BLaER1 treated with 17β-estradiol and CSF1 and Interleukin-3, amounts not matched to agents 10 nM and 100 nM (cell line): ENCODE measurements around the gene RBMXL3.
"Not testable (repeated sequence)": the region's sequence is repeated elsewhere in the genome, so short reads cannot be mapped to it uniquely, and the experiment has no call there.

ENCODE experiments used
- H3K27ac ChIP-seq, 11 experiments: shearing (Covaris generic); formaldehyde crosslinking; 2 replicates each; pipeline ENCODE4 v1.8.1; 2022
- H3K27me3 ChIP-seq, 11 experiments: shearing (Covaris generic); formaldehyde crosslinking; 2 replicates each; pipeline ENCODE4 v1.8.1; 2022
- H3K36me3 ChIP-seq, 11 experiments: shearing (Covaris generic); formaldehyde crosslinking; 2 replicates each; pipeline ENCODE4 v1.8.1; 2022
- H3K4me1 ChIP-seq, 10 experiments: shearing (Covaris generic); formaldehyde crosslinking; 2 replicates each; pipeline ENCODE4 v1.8.1; 2022
- H3K4me2 ChIP-seq, 11 experiments: shearing (Covaris generic); formaldehyde crosslinking; 2 replicates each; pipeline ENCODE4 v1.8.1; 2022
- H3K4me3 ChIP-seq, 10 experiments: shearing (Covaris generic); formaldehyde crosslinking; 2 replicates each; pipeline ENCODE4 v1.8.1; 2022
- H3K9ac ChIP-seq, 11 experiments: shearing (Covaris generic); formaldehyde crosslinking; 2 replicates each; pipeline ENCODE4 v1.8.1; 2022
- H3K9me3 ChIP-seq, 11 experiments: shearing (Covaris generic); formaldehyde crosslinking; replicated peaks in 1 of 11; 2 replicates each; pipeline ENCODE4 v1.8.1; 2022
- H4K20me1 ChIP-seq, 11 experiments: shearing (Covaris generic); formaldehyde crosslinking; 2 replicates each; pipeline ENCODE4 v1.8.1; 2022
- Cebpa-rat ChIP-seq, 11 experiments: shearing (Covaris generic); IDR thresholded peaks; 2 replicates each; pipeline ENCODE4 v1.8.1; 2022

The RBMXL3 gene

DNA sequence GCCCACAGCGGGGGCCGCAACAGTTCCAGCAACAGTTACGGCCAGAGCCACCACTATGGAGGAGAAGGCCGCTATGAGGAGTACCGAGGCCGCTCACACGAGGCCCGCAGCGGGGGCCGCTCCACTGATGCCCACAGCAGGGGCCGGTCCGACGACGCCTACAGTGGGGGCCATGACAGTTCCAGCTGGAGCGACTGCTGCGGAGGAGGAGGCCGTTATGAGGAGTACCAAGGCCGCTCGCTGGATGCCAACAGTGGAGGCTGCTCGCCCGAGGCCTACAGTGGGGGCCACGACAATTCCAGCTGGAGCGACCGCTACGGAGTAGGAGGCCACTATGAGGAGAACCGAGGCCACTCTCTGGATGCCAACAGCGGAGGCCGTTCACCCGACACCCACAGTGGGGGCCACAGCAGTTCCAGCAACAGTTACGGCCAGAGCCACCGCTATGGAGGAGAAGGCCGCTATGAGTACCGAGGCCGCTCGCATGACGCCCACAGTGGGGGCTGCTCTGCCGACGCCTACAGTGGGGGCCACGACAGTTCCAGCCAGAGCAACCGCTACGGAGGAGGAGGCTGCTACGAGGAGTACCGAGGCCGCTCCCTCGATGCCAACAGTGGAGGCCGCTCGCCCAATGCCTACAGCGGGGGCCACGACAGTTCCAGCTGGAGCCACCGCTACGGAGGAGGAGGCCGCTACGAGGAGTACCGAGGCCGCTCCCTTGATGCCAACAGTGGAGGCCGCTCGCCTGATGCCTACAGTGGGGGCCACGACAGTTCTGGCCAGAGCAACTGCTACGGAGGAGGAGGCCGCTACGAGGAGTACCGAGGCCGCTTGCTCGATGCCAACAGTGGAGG, 1.7 kb downstream of the RBMXL3 start:
- Histone ChIP-seq H3K4me3 (0 out of 20 replicates have a peak overlapping the region, but pooled peaks of 1 of the 10 experiments have one; percentile 7), H3K9ac (no peak overlapping the region), H3K4me2 (no peak overlapping the region), H3K27me3 (peaks cover 14 to 43% (median 30%) of the 10 kb centered on the region in 11 experiments), H3K27ac (no peak overlapping the region), H3K36me3 (no peaks in the 10 kb centered on the region), H3K4me1 (no peaks in the 10 kb centered on the region), H4K20me1 (no peaks in the 10 kb centered on the region; a peak in 1 of 22 replicates), H3K9me3 (peaks cover 35 to 41% (median 37%) of the 10 kb centered on the region in 11 experiments)
- TF ChIP-seq Cebpa-rat (IDR thresholded peaks at IDR 0.05) = no peak

- Histone ChIP-seq H3K27ac (no peak overlapping the region), H3K4me1 (no peaks in the 10 kb centered on the region), H3K9me3 (peaks cover 35 to 41% (median 37%) of the 10 kb centered on the region in 11 experiments), H4K20me1 (no peaks in the 10 kb centered on the region; a peak in 1 of 22 replicates), H3K36me3 (no peaks in the 10 kb centered on the region), H3K4me2 (no peak overlapping the region), H3K27me3 (peaks cover 22 to 47% (median 36%) of the 10 kb centered on the region in 11 experiments), H3K4me3 (no peak overlapping the region), H3K9ac (no peak overlapping the region)
- no peak for TF ChIP-seq Cebpa-rat (IDR thresholded peaks at IDR 0.05)
These were observed 2.5 kb downstream of the RBMXL3 start for GRCh38 chrX:115191490-115192243.

- H3K4me1 ChIP-seq = no peaks in the 10 kb centered on the region
- H3K9me3 ChIP-seq = peaks cover 35 to 41% (median 37%) of the 10 kb centered on the region in 11 experiments
- no peaks in the 10 kb centered on the region for H3K36me3 ChIP-seq
- H3K27ac ChIP-seq = no peak overlapping the region
- H3K4me2 ChIP-seq = no peak overlapping the region
- peaks cover 23 to 53% (median 42%) of the 10 kb centered on the region in 11 experiments for H3K27me3 ChIP-seq
- H4K20me1 ChIP-seq = no peaks in the 10 kb centered on the region; a peak in 1 of 22 replicates
- no peak for TF ChIP-seq Cebpa-rat (IDR thresholded peaks at IDR 0.05)
- no peak overlapping the region for H3K4me3 ChIP-seq
- H3K9ac ChIP-seq = no peak overlapping the region
These were observed 3.1 kb downstream of the RBMXL3 start for GRCh38 chrX:115192244-115192700.

DNA sequence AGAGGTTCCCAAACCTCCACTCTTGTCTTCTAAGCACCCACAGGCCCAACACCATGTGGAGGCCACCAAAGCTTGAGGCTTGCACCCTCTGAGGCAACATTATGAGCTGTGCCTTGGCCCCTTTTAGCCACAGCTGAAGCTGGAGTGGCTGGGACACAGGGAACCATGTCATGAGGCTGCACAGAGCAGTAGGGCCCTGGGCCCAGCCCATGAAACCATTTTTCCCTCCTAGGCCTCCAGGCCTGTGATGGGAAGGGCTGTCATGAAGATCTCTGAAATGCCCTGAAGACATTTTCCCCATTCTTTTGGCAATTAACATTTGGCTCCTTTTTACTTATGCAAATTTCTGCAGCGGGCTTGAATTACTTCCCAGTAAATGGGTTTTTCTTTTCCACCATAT, 14.8 kb downstream of the RBMXL3 start:
- Histone ChIP-seq H4K20me1 (no peaks in the 10 kb centered on the region), H3K4me1 (no peaks in the 10 kb centered on the region), H3K27ac (no peak overlapping the region), H3K27me3 (peaks cover 16 to 71% (median 54%) of the 10 kb centered on the region in 11 experiments), H3K9ac (no peak overlapping the region), H3K4me3 (no peak overlapping the region), H3K4me2 (no peak overlapping the region), H3K36me3 (no peaks in the 10 kb centered on the region), H3K9me3 (peaks cover 37 to 57% (median 48%) of the 10 kb centered on the region in 11 experiments)
- no peak for TF ChIP-seq Cebpa-rat (IDR thresholded peaks at IDR 0.05)

DNA sequence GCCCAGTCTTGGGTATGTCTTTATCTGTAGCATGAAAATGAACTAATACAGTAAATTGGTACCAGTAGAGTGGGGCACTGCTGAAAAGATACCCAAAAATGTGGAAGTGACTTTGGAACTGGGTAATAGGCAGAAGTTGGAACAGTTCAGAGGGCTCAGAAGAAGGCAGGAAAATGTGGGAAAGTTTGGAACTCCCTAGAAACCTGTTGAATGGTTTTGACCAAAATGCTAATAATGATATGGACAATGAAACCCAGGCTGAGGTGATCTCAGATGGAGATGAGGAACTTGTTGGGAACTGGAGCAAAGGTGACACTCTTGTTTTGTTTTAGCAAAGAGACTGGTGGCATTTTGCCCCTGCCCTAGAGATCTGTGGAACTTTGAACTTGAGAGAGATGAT, 20.3 kb downstream of the RBMXL3 start:
- Histone ChIP-seq H3K9me3 (peaks cover 7 to 22% (median 14%) of the 10 kb centered on the region in 11 experiments), H3K27me3 (peaks cover 56 to 88% (median 81%) of the 10 kb centered on the region in 11 experiments)
- H3K36me3 ChIP-seq, H4K20me1 ChIP-seq, H3K27ac ChIP-seq, H3K9ac ChIP-seq, H3K4me1 ChIP-seq, H3K4me2 ChIP-seq, H3K4me3 ChIP-seq: not testable (repeated sequence)

- no peak for TF ChIP-seq Cebpa-rat (IDR thresholded peaks at IDR 0.05)
- Histone ChIP-seq H3K4me2 (no peak overlapping the region), H3K4me1 (no peaks in the 10 kb centered on the region)
These were observed 24.9 kb downstream of the RBMXL3 start for GRCh38 chrX:115214151-115214550.

DNA sequence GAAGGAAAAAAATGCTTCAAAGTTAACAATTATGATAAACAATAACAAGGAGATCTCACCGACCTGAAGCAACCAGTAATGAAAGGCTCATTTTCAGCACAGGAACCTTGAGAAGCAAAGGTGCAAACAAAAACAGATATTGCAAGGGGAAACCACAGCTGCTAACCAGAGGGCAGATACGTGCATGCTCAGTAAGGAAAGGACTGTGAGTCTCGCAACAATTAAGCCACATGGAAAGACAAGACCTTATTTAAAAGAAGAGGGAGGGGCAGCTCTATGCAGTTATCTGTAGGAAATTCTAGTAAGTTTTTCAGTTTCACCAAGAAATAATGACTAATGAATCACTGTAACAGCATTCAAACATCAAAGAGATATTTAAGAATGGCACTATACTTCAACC, 25.4 kb downstream of the RBMXL3 start:
- Histone ChIP-seq H3K27me3 (peaks cover 69 to 92% (median 89%) of the 10 kb centered on the region in 11 experiments), H3K9ac (no peak overlapping the region), H3K9me3 (peaks cover 0 to 17% (median 11%) of the 10 kb centered on the region in 11 experiments; a peak in 12 of 22 replicates), H3K27ac (no peak overlapping the region), H3K4me3 (no peak overlapping the region), H3K4me1 (no peaks in the 10 kb centered on the region), H3K36me3 (no peaks in the 10 kb centered on the region), H3K4me2 (no peak overlapping the region), H4K20me1 (no peaks in the 10 kb centered on the region; a peak in 1 of 22 replicates)
- no peak for TF ChIP-seq Cebpa-rat (IDR thresholded peaks at IDR 0.05)

More at GRCh38 chrX:115214151-115214550, 24.9 kb downstream of the RBMXL3 start:
- no peak overlapping the region for H3K27ac ChIP-seq
- H3K4me3 ChIP-seq = no peak overlapping the region
- H3K9ac ChIP-seq = no peak overlapping the region
- no peaks in the 10 kb centered on the region for H3K36me3 ChIP-seq
- peaks cover 69 to 92% (median 89%) of the 10 kb centered on the region in 11 experiments for H3K27me3 ChIP-seq
- H4K20me1 ChIP-seq = no peaks in the 10 kb centered on the region; a peak in 1 of 22 replicates
- H3K9me3 ChIP-seq = peaks cover 0 to 17% (median 11%) of the 10 kb centered on the region in 11 experiments; a peak in 12 of 22 replicates

DNA sequence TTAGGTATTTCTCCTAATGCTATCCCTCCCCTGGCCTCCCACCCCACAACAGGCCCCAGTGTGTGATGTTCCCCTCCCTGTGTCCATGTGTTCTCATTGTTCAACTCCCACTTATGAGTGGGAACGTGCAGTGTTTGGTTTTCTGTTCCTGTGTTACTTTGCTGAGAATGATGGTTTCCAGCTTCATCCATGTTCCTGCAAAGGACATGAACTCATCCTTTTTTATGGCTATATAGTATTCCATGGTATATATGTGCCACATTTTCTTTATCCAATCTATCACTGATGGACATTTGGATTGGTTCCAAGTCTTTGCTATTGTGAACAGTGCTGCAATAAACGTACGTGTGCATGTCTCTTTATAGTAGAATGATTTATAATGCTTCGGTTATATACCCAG, 28.1 kb downstream of the RBMXL3 start:
- not testable (repeated sequence) for H3K4me3 ChIP-seq, H3K4me1 ChIP-seq, H3K36me3 ChIP-seq, H3K9me3 ChIP-seq, H3K27ac ChIP-seq, H3K4me2 ChIP-seq, H3K9ac ChIP-seq, H4K20me1 ChIP-seq
- peaks cover 68 to 91% (median 86%) of the 10 kb centered on the region in 11 experiments for H3K27me3 ChIP-seq

- TF ChIP-seq Cebpa-rat (IDR thresholded peaks at IDR 0.05) = no peak
These were observed 37.7 kb downstream of the RBMXL3 start for GRCh38 chrX:115226929-115227328.

More at GRCh38 chrX:115226929-115227328, 37.7 kb downstream of the RBMXL3 start:
- Histone ChIP-seq H3K4me2 (no peak overlapping the region), H3K36me3 (no peaks in the 10 kb centered on the region), H3K4me1 (no peaks in the 10 kb centered on the region), H3K9me3 (no peaks in the 10 kb centered on the region), H3K4me3 (no peak overlapping the region), H3K27me3 (peaks cover 79 to 100% (median 94%) of the 10 kb centered on the region in 11 experiments), H3K9ac (no peak overlapping the region), H4K20me1 (no peaks in the 10 kb centered on the region; a peak in 1 of 22 replicates), H3K27ac (no peak overlapping the region)
